NCI-H1092 treated with DMSO at 0.1 percent for 48 hours (cell line): ENCODE data around the gene ZNF846.
A peak's percentile ranks its signal among the peaks of the same experiment; 100 is the strongest.
"Not testable (repeated sequence)": the region's sequence is repeated elsewhere in the genome, so short reads cannot be mapped to it uniquely, and the experiment has no call there.

ENCODE experiments used
- DNase-seq: peaks from one replicate; lab custom pipeline; 2025; lab: John Stamatoyannopoulos, UW

Gene ZNF846

DNA sequence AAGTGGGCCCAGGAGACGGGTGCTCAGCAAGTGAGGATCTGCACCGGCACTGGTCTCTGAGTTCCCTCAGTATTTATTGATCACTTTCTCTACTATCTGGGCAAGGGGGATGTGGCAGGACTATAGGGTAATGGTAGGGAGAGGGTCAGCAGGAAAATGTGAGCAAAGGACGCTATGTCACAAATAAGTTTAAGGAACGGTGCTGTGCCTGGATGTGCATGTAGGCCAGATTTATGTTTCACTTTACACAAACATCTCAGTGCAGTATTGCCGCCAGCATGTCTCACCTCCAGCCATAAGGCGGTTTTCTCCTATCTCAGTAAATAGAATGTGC lies 15.6 kb upstream of the ZNF846 start:
- not testable (repeated sequence) for DNase-seq

DNA sequence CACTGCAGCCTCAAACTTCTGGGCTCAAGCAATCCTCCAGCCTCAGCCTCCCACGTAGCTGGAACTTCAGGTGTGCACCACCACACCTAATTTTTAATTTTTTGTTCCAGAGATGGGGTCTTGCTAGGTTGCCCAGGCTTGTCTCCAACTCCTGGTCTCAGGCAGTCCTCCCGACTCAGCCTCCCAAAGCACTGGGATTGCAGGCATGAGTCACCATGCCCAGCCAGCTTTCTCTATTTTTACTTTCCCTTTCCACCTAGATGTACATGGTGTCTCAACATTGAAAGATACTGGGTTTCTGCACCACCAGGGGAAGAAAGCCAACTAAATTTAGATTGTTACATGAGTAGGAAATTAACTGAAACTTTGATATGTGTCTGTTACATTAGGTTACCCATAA lies 13.8 kb upstream of the ZNF846 start:
- DNase-seq = no peak

DNA sequence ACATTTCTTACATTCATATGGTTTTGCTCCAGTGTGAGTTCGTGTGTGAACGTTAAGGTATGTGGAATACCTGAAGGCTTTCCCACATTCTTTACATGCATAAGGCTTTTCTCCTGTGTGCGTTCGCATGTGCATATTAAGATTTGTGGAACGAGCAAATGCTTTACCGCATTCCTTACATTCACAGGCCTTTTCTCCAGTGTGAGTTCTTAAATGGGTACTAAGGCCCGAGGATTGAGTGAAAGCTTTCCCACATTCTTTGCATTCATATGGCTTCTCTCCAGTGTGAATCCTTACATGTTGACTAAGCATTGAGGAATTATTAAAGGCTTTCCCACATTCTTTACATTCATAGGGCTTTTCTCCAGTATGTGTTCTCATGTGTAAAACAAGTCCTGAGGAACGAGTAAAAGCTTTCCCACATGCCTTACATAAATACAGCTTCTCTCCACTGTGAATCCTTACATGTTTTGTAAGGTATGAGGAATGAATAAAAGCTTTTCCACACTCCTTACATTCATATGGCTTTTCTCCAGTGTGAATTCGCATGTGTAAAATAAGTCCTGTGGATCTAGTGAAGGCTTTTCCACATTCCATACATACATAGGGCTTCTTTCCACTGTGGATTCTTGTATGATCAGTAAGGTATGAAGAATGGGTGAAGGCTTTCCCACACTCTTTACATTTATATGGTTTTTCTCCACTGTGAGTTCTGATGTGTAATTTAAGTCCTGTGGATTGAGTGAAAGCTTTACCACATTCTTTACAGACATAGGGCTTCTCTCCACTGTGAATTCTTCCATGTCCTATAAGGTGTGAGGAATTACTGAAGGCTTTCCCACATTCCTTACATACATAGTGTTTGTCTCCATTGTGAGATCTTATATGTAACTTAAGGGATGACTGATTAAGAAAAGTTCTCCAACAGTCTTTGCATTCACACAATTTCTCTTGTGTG lies 10.7 kb downstream of the ZNF846 start:
- DNase-seq = no peak

DNA sequence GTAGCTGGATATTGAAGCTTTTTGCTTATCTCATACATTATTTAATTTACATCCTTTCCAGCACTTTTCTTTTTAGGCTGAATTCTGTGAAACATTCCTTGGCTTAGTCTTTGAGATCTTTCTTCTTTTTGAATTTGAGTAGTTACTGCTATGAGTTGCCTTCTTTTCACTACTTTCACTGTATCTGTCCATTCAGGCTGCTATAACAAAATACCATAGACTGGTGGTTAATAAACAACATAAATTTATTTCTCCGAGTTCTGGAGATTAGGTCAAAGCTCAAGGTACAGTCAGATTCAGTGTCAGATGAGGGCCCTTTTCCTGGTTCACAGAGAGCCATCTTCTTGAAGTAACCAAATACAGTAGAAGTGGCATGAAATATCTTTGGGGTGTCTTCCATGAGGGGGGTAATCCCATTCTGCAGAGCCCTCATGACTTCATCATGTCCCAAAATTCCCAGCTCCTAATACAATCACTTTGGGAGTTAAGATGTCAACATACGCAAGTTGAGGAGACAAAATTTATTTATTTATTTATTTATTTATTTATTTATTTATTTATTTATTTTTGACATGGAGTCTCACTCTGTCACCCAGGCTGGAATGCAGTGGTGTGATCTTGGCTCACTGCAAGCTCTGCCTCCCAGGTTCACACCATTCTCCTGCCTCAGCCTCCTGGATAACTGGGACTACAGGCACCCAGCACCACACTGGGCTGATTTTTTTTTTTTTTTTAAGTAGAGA lies 15.7 kb downstream of the ZNF846 start:
- DNase-seq = no peak

DNA sequence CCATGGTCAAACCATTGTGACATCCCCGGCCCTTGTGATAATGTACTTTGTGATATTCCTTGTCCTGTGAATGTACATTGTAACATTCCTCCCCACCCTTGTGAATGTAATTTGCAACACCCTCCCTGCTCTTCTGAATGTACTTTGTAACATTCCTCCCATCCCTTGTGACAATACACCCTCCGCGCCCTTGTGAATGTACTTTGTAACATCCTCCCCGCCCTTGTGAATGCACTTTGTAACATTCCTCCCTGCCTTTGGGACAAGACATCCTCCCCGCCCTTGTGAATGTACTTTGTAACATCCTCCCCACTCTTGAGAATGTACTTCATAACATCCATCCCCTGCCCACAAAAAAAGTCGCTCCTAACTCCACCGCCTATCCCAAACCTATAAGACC lies 17.1 kb downstream of the ZNF846 start:
- DNase-seq = no peak

DNA sequence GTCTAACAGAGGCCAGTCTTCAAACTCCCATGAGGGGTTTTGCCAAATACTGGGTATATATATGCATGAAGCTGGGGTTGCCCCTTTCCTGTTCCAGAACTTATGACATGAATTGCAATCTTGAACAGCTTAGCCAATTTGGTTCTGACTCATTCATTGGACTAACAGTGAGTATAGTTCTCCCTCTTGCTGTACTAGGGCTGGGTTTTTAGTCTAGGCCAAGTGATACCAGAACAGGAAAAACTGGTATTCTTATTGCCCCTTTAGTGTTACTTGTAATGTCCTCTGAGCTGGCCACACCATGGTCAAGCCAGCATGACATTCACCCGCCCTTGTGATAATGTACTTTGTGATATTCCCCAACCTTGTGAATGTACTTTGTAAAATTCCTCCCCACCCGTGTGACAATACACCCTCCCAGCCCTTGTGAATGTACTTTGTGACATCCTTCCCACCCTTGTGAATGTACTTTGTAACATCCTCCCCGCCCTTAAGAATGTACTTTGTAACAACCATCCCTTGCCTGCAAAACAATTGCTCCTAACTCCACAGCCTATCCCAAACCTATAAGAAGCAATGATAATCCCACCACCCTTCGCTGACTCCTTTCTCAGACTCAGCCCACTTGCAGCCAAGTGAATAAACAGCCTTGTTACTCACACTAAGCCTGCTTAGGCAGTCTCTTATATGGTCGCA lies 26.9 kb downstream of the ZNF846 start:
- no peak for DNase-seq

DNA sequence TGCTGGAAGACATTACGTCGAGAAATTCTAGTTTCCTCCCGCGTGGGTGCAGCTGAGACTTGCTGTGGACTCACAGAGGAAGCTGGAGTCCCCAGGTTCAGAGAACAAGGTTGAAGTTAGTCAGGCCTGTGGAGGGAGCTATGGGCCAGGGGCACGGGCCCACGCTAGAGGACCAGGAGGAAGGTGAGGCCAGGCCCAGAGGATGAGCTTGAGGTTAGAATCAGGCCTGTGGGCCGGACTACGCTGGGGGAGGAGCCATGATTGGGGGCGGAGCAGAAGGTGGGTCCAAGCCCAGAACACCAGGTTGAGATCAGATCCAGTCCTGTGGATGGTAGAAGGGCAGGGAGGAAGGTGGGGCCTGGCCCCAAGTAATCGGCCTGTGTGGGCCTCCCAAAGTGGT lies 32.6 kb downstream of the ZNF846 start:
- DNase-seq = no peak

DNA sequence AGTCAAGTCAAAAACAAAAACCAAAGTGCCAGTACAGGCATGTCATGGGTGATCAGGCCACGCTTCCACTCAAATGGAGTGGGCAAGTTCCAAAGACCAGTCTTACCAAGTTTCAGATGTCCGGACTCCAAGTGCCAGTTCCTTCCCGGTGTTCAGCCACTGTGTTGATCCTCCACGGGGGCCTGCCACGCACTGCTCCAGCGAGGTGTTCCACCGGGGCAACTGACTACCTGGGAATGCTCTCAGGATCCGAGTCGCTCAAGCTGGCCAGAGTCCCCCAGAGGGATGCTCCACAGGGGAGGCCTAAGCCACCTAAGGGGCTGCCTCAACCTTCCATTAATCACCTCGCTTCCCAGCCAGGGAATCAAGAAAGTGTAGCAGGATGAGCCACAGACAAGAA lies 38.5 kb downstream of the ZNF846 start:
- DNase-seq = not testable (repeated sequence)

DNA sequence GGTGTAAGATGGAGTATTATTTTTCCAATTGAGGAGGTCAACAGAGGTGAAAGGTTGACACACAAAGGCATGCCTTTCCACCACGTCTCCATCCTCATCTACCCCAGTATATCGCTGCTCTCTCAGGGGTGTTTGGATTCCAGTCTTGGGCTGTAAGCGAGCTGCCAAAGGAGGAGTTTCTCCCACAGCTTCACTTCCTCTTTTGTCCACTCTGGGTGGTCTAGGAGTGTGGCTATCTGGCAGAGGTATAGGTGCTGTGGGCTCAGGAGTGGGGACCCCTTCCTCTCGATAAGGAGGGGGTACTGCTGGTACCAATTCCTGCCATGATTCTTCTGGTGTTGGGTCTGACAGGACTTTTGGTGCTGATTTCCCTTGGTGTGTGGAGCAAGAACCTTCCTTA lies 39.4 kb downstream of the ZNF846 start:
- DNase-seq = no peak

DNA sequence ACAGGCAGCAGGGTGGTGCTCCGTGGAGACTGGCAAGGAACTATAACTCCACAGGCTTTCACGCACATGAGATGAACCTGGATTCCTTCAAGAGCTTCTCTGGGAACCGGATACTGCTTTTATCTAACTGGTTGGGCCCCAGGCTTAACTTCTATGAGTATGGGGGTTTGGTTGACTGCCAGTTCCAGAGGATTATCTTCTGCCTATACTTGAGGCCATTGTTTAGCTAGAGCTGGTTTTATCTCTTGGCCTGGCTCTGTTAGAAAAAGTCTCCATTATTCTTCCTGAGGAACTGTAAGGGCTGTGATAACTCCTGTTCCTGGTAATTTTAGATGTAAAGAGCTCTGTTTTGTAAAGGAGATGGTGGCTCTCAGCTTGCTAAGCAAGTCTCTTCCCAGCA lies 40.9 kb downstream of the ZNF846 start:
- DNase-seq = no peak

DNA sequence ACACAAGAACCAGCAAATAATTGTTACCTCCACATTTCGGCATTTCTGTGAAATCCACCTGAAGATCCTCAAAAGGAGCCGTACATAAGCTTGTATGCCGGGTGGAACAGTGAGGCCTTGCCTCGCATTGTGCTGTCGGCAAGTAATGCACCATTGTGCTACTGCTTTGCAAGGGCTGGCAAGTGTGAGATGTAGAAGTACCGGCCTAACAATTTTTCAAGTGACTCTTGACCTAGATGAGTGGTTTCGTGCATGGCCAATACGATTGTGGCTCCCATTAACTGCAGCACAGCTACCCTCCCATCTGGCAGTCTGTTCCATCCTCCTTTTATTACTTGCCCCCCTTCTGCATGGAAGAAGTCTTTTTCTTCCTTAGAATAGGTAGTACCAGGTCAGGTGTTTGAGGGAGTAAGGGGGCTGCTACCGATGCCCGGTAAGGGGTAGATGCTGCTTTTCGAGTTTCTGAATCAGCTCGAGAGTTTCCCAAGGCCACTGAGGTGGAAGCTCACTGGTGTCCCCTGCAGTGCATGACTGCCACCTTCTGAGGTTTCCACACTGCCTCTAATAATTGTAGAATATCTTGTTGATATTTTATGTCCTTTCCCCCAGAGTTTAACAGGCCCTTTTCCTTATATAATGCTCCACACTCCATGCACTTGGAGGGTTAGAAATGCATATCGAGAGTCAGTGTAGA lies 42.9 kb downstream of the ZNF846 start:
- peak; percentile 25 for DNase-seq

DNA sequence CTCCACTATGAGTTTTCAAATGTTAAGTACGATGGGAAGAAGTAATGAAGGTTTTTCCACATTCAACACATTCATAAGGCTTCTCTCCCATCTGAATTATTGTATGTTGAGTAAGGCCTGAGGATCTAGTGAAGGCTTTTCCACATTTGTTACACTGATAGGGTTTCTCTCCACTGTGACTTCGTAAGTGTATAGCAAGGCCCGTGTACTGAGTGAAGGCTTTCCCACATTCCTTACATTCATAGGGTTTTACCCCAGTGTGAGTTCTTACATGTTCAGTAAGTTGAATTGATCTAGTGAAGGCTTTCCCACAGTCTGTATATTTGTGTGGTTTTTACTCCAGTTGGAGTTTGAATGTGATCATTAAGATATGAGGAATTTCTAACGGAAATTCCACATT lies 44.4 kb downstream of the ZNF846 start:
- DNase-seq = no peak

DNA sequence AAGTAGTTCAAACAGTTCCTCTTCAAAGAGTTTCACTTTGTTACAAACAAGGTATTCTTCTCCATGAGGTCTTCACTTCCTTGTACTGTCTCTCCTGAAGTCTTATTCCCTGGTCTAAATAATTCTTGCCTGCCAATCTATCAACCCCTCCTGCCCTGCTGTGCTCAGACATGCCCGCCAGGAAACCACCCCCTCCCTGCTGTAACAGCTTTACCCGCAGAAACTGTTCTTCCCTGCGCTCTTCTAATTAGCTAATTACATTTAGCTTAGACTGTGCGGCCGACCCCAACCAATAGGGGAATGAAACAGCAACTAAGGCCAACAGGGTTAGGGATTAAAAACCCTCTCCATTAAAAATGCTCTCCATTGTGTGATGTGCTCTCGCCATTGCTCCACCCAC lies 46.7 kb downstream of the ZNF846 start:
- no peak for DNase-seq

DNA sequence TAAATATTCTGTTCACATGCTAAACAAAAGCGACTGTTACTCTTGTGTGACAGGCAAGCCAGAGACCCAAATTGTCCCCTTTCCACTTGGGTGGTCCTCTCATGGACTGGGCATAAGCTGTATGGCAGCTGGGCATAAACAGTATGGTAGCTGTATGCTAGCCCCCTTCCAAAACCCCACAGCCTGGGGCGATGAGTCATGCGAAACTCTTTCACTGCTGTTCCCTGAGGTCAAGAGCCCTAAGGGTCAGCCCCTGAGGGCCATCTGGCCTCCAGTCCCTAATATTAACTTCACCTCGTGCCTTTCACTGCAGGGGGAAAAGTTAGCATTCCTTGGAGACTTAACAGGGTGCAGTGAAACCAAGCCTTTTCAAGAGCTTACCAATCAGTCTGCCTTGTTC lies 48.0 kb downstream of the ZNF846 start:
- no peak for DNase-seq

DNA sequence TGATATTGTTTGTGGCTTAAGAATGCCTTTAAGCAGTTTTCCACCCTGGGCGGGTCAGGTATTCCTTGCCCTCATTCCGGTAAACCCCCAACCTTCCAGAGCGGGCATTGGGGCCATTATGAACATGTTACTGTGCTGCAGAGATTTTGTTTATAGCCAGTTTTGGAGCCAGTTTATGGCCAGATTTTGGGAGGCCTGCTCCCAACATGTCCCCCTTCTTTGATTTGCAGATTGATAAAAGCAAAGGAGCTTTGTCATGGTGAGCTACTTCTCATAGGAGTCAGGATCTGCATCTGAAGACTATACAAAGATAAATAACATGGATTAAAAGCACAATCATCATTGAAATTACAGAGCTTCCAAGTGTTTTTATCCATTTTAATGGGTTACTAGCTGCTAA lies 56.7 kb downstream of the ZNF846 start:
- no peak for DNase-seq

DNA sequence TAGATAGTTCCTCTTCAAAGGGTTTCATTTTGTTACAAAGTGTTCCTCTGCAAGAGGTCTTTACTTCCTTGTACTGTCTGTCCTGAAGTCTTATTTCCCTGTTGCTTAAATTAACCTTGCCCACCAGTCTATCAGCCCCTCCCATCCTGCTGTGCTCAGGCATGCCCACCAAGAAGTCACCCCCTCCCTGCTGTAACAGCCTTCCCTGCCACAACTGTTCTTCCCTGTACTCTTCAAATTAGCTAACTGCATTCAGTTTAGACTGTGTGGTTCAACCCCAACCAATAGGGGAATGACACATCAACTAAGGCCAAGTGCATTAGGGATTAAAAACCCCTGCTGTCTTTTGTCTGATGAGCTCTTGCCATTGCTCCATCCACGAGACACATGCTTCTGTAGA lies 59.2 kb downstream of the ZNF846 start:
- no peak for DNase-seq

DNA sequence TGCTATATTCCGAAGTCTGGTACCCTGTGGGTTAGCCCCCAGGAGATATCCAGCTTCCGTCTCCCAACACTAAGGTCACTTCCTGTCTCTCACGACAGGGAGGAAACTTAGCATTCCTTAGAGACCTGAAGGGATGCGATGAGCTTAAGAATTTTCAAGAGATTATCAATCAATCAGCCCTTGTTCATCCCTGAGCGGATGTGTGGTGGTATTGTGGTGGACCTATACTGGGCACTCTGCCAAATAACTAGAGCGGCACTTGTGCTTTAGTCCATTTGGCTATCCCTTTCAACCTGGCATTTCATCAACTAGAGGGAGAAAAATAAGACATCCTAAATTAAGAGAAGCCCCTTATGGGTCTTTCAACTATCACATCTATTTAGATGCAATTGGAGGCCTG lies 62.7 kb downstream of the ZNF846 start:
- DNase-seq = no peak

DNA sequence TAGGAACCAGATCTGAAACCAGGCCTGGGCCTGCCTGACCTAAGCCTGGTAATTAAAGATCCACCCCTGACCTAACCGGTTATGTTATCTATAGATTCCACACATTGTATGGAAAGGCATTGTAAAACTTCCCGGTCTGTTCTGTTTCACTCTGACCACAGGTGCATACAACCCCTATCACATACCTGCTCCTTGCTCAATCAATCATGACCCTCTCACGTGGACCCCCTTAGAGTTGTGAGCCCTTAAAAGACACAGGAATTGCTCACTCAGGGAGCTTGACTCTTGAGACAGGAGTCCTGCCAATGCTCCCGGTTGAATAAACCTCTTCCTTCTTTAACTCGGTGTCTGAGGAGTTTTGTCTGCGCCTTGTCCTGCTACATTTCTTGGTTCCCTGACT lies 66.4 kb downstream of the ZNF846 start:
- DNase-seq = no peak
